ENCODE results near the gene PRKG1. TPM values are rescaled to one million over a fixed set of nuclear protein-coding genes. Genes with fewer than 3 reads are reported as not detected.

The PRKG1 gene
- total RNA-seq, 1 experiment from 2014 or later, result 16.5 TPM

GRCh38 chr10:51718804-51719291 lies 644.6 kb downstream of the PRKG1 start (continued):
- no peak for TF ChIP-seq ETV6 (CRISPR knock-in tag; IDR thresholded peaks at IDR 0.05)
- TF ChIP-seq TCF7 (CRISPR knock-in tag; IDR thresholded peaks at IDR 0.05; ENCODE audit: low read depth), result no peak

- Mint-ChIP-seq H3K4me1 (peaks cover 3% of the 10 kb centered on the region), H3K36me3 (no peaks in the 10 kb centered on the region), H3K4me3 (no peak overlapping the region), H3K27me3 (ENCODE audit: low read depth) (no peaks in the 10 kb centered on the region), H3K27ac (no peak overlapping the region), H3K9me3 (peaks cover 6% of the 10 kb centered on the region)
- CTCF ChIA-PET, result no interaction called here
- POLR2A ChIA-PET, result no interaction called here
- ATAC-seq (no peak), DNase-seq (ENCODE audit: low spot score) (no peak)
- TF ChIP-seq NR1H2 (CRISPR knock-in tag; IDR thresholded peaks at IDR 0.05) (no peak), ATF6 (CRISPR knock-in tag; IDR thresholded peaks at IDR 0.05) (no peak), NFATC4 (CRISPR knock-in tag; IDR thresholded peaks at IDR 0.05) (no peak), ESRRA (CRISPR knock-in tag; IDR thresholded peaks at IDR 0.05; ENCODE audit: borderline replicate concordance) (no peak), E2F1 (CRISPR knock-in tag; IDR thresholded peaks at IDR 0.05) (no peak), ZBTB21 (CRISPR knock-in tag; IDR thresholded peaks at IDR 0.05; ENCODE audit: borderline replicate concordance) (no peak), HMGXB4 (CRISPR knock-in tag; IDR thresholded peaks at IDR 0.05) (no peak), ATF1 (CRISPR knock-in tag; IDR thresholded peaks at IDR 0.05) (no peak), E2F5 (CRISPR knock-in tag; IDR thresholded peaks at IDR 0.05) (no peak), AR (CRISPR knock-in tag; IDR thresholded peaks at IDR 0.05) (no peak), SMAD4 (CRISPR knock-in tag; IDR thresholded peaks at IDR 0.05) (no peak), ZNF423 (CRISPR knock-in tag; IDR thresholded peaks at IDR 0.05) (no peak), ZNF317 (CRISPR knock-in tag; IDR thresholded peaks at IDR 0.05; ENCODE audit: borderline replicate concordance, low read depth) (no peak), SP1 (CRISPR knock-in tag; conservative IDR thresholded peaks at IDR 0.05) (no peak)
Observed at GRCh38 chr10:51724038-51724437, 649.8 kb downstream of the PRKG1 start.

Data from WTC11 (cell line).